Measurements from ENCODE around the gene GPER1. TPM values are rescaled to one million over a fixed set of nuclear protein-coding genes. Genes with fewer than 3 reads are reported as not detected.
"Not testable (repeated sequence)": the region's sequence is repeated elsewhere in the genome, so short reads cannot be mapped to it uniquely, and the experiment has no call there.

Gene GPER1
- total RNA-seq, 1 donor from 2014 or later = 1.1 TPM

- no peak for DNase-seq
Observed at GRCh38 chr7:1121476-1121875, 33.6 kb downstream of the GPER1 start.

- DNase-seq = no peak
Observed at GRCh38 chr7:1121886-1122831, 34.2 kb downstream of the GPER1 start.

GRCh38 chr7:1122832-1123501 is 35.1 kb downstream of the GPER1 start:
- DNase-seq = no peak

GRCh38 chr7:1123715-1124114 is 35.8 kb downstream of the GPER1 start:
- DNase-seq = peak; percentile 43

GRCh38 chr7:1124164-1124563 is 36.3 kb downstream of the GPER1 start:
- DNase-seq = no peak

- DNase-seq = peak; percentile 15
Observed at GRCh38 chr7:1124816-1125602, 37.1 kb downstream of the GPER1 start.

- no peak for DNase-seq
Observed at GRCh38 chr7:1125603-1125969, 37.7 kb downstream of the GPER1 start.

GRCh38 chr7:1127001-1127400 is 39.1 kb downstream of the GPER1 start:
- DNase-seq = no peak

- no peak for DNase-seq
Observed at GRCh38 chr7:1129431-1129830, 41.5 kb downstream of the GPER1 start.

GRCh38 chr7:1130021-1130990 is 42.4 kb downstream of the GPER1 start:
- DNase-seq = no peak

GRCh38 chr7:1131471-1132265 is 43.8 kb downstream of the GPER1 start:
- DNase-seq = no peak

- DNase-seq = no peak
Observed at GRCh38 chr7:1134951-1135350, 47.0 kb downstream of the GPER1 start.

- DNase-seq = no peak
Observed at GRCh38 chr7:1136841-1137516, 49.1 kb downstream of the GPER1 start.

- DNase-seq = no peak
Observed at GRCh38 chr7:1137517-1138167, 49.7 kb downstream of the GPER1 start.

- no peak for DNase-seq
Observed at GRCh38 chr7:1140476-1141104, 52.7 kb downstream of the GPER1 start.

GRCh38 chr7:1141651-1142050 is 53.7 kb downstream of the GPER1 start:
- DNase-seq = no peak

GRCh38 chr7:1142051-1142635 is 54.2 kb downstream of the GPER1 start:
- no peak for DNase-seq

GRCh38 chr7:1143031-1143430 is 55.1 kb downstream of the GPER1 start:
- DNase-seq = not testable (repeated sequence)

All from occipital lobe (tissue), 2 donors.